Measurements from ENCODE around the gene RCAN1.
A peak's percentile ranks its signal among the peaks of the same experiment; 100 is the strongest.
"Not testable (repeated sequence)": the region's sequence is repeated elsewhere in the genome, so short reads cannot be mapped to it uniquely, and the experiment has no call there.

The RCAN1 gene

GRCh38 chr21:34568801-34569200, 46.1 kb downstream of the RCAN1 start:
- DNase-seq (ENCODE audit: low read depth in 2 of 2): not testable (repeated sequence)

GRCh38 chr21:34567604-34568155, 47.2 kb downstream of the RCAN1 start:
- DNase-seq (ENCODE audit: low read depth in 2 of 2): no peak

- no peak for DNase-seq (ENCODE audit: low read depth in 2 of 2)
Observed at GRCh38 chr21:34565238-34565637, 49.7 kb downstream of the RCAN1 start.

- not testable (repeated sequence) for DNase-seq (ENCODE audit: low read depth in 2 of 2)
Observed at GRCh38 chr21:34563370-34563769, 51.5 kb downstream of the RCAN1 start.

GRCh38 chr21:34561806-34562205, 53.1 kb downstream of the RCAN1 start:
- no peak for DNase-seq (ENCODE audit: low read depth in 2 of 2)

GRCh38 chr21:34560609-34561008, 54.3 kb downstream of the RCAN1 start:
- DNase-seq (ENCODE audit: low read depth in 2 of 2): no peak

GRCh38 chr21:34560021-34560420, 54.9 kb downstream of the RCAN1 start:
- DNase-seq (ENCODE audit: low read depth in 2 of 2): no peak

GRCh38 chr21:34559089-34559631, 55.8 kb downstream of the RCAN1 start:
- no peak for DNase-seq (ENCODE audit: low read depth in 2 of 2)

- no peak for DNase-seq (ENCODE audit: low read depth in 2 of 2)
Observed at GRCh38 chr21:34558166-34558565, 56.7 kb downstream of the RCAN1 start.

GRCh38 chr21:34557261-34557660, 57.7 kb downstream of the RCAN1 start:
- DNase-seq (ENCODE audit: low read depth in 2 of 2): no peak

- not testable (repeated sequence) for DNase-seq (ENCODE audit: low read depth in 2 of 2)
Observed at GRCh38 chr21:34554670-34555069, 60.2 kb downstream of the RCAN1 start.

- DNase-seq (ENCODE audit: low read depth in 2 of 2): no peak
Observed at GRCh38 chr21:34554227-34554626, 60.7 kb downstream of the RCAN1 start.

GRCh38 chr21:34553151-34553952, 61.6 kb downstream of the RCAN1 start:
- no peak for DNase-seq (ENCODE audit: low read depth in 2 of 2)

GRCh38 chr21:34552360-34553098, 62.4 kb downstream of the RCAN1 start:
- DNase-seq (ENCODE audit: low read depth in 2 of 2): no peak

GRCh38 chr21:34550182-34550799, 64.6 kb downstream of the RCAN1 start:
- no peak for DNase-seq (ENCODE audit: low read depth in 2 of 2)

GRCh38 chr21:34548781-34549376, 66.0 kb downstream of the RCAN1 start:
- no peak for DNase-seq (ENCODE audit: low read depth in 2 of 2)

- DNase-seq (ENCODE audit: low read depth in 2 of 2): no peak
Observed at GRCh38 chr21:34546542-34546941, 68.4 kb downstream of the RCAN1 start.

GRCh38 chr21:34545079-34545884, 69.6 kb downstream of the RCAN1 start:
- DNase-seq (ENCODE audit: low read depth in 2 of 2): no peak

- peak in 1 of 2 donors; percentile 5 for DNase-seq (ENCODE audit: low read depth in 2 of 2)
Observed at GRCh38 chr21:34544032-34544496, 70.8 kb downstream of the RCAN1 start.

GRCh38 chr21:34543017-34543416, 71.9 kb downstream of the RCAN1 start:
- no peak for DNase-seq (ENCODE audit: low read depth in 2 of 2)

GRCh38 chr21:34540206-34540605, 74.7 kb downstream of the RCAN1 start:
- DNase-seq (ENCODE audit: low read depth in 2 of 2): no peak

All from stimulated activated CD8-positive, alpha-beta memory T cell treated with anti-CD3 and anti-CD28 coated beads, Interleukin-7, amount 100 ng/mL, for 4 hours (primary cell).